Measurements from ENCODE around the gene MAB21L2.

MAB21L2 gene

GRCh38 chr4:150577796-150578195 is 4.2 kb upstream of the MAB21L2 start:
- DNase-seq (ENCODE audit: low read depth), result no peak

GRCh38 chr4:150578745-150579501 is 3.0 kb upstream of the MAB21L2 start:
- no peak for DNase-seq (ENCODE audit: low read depth)

- no peak for DNase-seq (ENCODE audit: low read depth)
Observed at GRCh38 chr4:150579551-150580234, 2.3 kb upstream of the MAB21L2 start.

- DNase-seq (ENCODE audit: low read depth), result no peak
Observed at GRCh38 chr4:150580306-150580705, 1.6 kb upstream of the MAB21L2 start.

- DNase-seq (ENCODE audit: low read depth), result no peak
Observed at GRCh38 chr4:150581056-150581605, 820 bp upstream of the MAB21L2 start.

GRCh38 chr4:150581641-150582051 is 305 bp upstream of the MAB21L2 start:
- no peak for DNase-seq (ENCODE audit: low read depth)

- no peak for DNase-seq (ENCODE audit: low read depth)
Observed at GRCh38 chr4:150582873-150583286, 929 bp downstream of the MAB21L2 start.

- no peak for DNase-seq (ENCODE audit: low read depth)
Observed at GRCh38 chr4:150583287-150584110, 1.5 kb downstream of the MAB21L2 start.

GRCh38 chr4:150584111-150584915 is 2.4 kb downstream of the MAB21L2 start:
- no peak for DNase-seq (ENCODE audit: low read depth)

GRCh38 chr4:150585611-150586010 is 3.7 kb downstream of the MAB21L2 start:
- no peak for DNase-seq (ENCODE audit: low read depth)

GRCh38 chr4:150586162-150586810 is 4.3 kb downstream of the MAB21L2 start:
- no peak for DNase-seq (ENCODE audit: low read depth)

- DNase-seq (ENCODE audit: low read depth), result no peak
Observed at GRCh38 chr4:150588316-150588715, 6.4 kb downstream of the MAB21L2 start.

GRCh38 chr4:150589157-150589556 is 7.2 kb downstream of the MAB21L2 start:
- no peak for DNase-seq (ENCODE audit: low read depth)

- DNase-seq (ENCODE audit: low read depth), result no peak
Observed at GRCh38 chr4:150590631-150591030, 8.7 kb downstream of the MAB21L2 start.

GRCh38 chr4:150591406-150591805 is 9.5 kb downstream of the MAB21L2 start:
- no peak for DNase-seq (ENCODE audit: low read depth)

- no peak for DNase-seq (ENCODE audit: low read depth)
Observed at GRCh38 chr4:150591904-150592303, 10.0 kb downstream of the MAB21L2 start.

GRCh38 chr4:150593996-150594395 is 12.0 kb downstream of the MAB21L2 start:
- no peak for DNase-seq (ENCODE audit: low read depth)

GRCh38 chr4:150598909-150599308 is 17.0 kb downstream of the MAB21L2 start:
- DNase-seq (ENCODE audit: low read depth), result no peak

- DNase-seq (ENCODE audit: low read depth), result no peak
Observed at GRCh38 chr4:150599547-150599946, 17.6 kb downstream of the MAB21L2 start.

GRCh38 chr4:150600812-150601445 is 19.0 kb downstream of the MAB21L2 start:
- DNase-seq (ENCODE audit: low read depth), result no peak

GRCh38 chr4:150609131-150609530 is 27.2 kb downstream of the MAB21L2 start:
- DNase-seq (ENCODE audit: low read depth), result no peak

Data from activated T-cell treated with anti-CD3 and anti-CD28 coated beads for 48 hours (primary cell).